GM15510 (cell line): ENCODE measurements around the gene MYO3B.

Experiments used
- POLR2A ChIP-seq: IDR thresholded peaks from 3 replicates; pipeline ENCODE4 v1.6.1; 2011; ENCODE audit warnings: borderline replicate concordance; ENCODE audit not compliant: insufficient read length; ENCODE audit errors: extremely low read depth

The MYO3B gene

DNA sequence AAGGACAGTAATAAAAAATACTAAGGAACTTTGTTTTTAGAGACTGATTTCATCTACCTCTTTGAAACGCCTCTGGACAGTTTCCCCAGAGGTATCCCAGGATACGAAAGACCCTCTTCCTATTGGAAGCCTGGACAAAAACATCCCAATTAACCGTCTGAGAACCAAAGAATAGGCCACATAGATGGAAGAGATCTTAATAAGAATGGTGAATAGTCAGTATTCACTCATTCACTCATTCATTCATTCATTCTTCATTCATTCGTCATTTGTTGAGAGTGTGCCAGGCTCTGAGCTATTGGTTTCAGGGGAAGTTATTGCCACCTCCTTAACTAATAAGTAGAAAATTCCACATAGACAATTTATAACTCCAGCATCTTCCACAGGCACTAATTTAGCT, 464.0 kb downstream of the MYO3B start:
- no peak for TF ChIP-seq POLR2A

DNA sequence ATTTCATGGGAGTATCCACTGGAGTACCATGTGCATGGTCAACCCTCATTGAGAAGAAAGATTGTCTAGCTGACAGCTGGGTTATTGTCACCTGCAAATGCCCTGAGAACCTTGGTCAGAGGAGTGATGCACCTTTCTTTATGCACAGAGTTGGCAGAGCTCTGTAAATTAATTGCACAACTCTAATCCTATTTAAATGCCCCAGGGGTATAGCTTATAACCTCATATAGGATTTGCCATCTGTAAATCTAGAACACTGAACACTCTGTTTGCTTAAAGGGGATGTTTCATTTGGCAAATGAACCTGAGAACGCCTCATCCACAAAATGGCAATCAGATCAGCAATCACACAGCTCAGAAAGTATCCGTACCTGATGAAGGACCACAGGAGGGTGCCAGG, 465.4 kb downstream of the MYO3B start:
- TF ChIP-seq POLR2A: no peak

DNA sequence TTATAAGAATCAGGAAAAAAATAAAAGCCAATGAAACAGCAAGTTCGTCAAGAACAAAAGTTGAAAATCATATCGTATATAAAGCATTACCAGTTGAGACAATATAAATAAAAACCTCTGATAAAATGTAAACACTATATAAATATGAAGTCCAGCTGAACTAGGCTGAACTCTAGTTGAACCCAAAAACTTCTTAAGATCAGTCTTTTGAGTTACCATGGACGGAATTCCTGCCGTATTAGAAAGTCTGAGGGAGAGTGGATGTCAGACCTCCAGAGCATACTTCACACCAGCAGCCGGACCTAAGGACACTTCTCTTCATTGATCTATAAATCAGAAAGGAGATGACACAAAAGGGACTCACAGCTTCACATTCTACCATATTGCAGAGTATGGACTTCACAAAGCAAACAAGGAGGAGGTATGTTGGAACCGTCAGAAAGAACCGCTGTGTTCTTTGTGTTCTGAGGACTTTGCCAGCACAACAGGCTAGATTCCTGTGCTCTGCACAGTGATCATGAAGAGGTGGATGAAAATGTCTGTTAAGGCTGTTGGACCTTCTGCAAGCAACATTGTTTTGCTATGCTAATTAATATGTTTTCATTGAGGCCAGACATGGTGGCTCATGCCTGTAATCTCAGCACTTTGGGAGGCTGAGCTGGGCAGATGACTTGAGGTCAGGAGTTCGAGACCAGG, 469.9 kb downstream of the MYO3B start:
- no peak for TF ChIP-seq POLR2A

GRCh38 chr2:170651624-170652325, 473.8 kb downstream of the MYO3B start:
- no peak for TF ChIP-seq POLR2A

DNA sequence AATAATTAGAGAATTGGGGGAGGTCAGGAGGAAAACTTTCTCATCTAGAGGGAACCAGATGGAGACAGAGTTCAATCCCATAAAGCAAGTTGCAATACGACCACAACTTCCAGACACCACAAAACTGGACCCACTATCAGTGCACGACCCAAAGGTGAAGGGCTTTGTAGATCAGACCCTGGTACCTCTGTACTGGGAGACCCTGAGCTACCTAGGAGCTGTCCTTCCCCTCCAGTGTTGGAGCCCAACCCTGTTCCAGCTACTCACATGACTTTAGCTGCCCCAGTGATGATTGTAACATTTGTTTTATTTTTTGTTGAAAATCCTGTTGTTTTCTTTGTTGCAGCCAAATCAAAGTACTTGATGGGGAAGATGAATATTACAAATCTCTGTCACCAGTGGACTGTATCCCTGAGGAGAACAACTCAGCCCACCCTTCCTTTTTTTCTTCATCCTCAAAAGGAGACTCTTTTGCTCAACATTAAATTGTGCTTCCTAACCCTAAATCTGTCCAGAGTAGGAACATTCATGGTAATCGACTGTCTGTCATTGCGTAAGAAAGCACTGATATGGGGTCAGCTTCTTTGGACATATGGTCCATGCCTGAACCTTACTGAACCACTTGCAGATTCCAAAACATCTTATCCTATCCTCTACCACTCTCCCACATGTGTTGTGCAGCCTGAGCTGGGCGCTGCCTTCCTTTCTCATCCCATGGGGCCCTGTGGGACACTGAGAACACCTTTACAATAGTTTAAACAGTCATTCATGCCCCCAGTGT, 474.9 kb downstream of the MYO3B start:
- no peak for TF ChIP-seq POLR2A

GRCh38 chr2:170656669-170657068, 478.7 kb downstream of the MYO3B start:
- TF ChIP-seq POLR2A: no peak

- no peak for TF ChIP-seq POLR2A
These were observed 482.5 kb downstream of the MYO3B start for GRCh38 chr2:170660409-170660808.

DNA sequence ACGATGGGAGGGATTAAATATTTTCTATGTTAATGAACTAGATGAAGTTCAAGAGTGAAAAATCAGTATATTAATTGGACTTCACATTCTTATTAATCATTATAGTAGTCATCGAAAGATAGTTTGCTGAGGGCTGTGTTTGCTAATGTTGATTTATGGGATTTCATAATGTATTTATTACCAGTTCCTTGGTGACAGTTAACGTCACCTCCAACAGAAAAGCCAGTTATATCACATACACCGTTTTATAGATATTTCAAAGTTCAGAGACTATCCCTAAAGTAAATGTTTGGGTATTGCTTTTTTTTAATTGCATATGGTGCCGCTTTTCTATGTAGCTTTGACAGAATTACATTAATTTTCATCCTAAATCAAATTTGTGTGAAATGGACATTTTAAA, 487.8 kb downstream of the MYO3B start:
- TF ChIP-seq POLR2A: no peak

DNA sequence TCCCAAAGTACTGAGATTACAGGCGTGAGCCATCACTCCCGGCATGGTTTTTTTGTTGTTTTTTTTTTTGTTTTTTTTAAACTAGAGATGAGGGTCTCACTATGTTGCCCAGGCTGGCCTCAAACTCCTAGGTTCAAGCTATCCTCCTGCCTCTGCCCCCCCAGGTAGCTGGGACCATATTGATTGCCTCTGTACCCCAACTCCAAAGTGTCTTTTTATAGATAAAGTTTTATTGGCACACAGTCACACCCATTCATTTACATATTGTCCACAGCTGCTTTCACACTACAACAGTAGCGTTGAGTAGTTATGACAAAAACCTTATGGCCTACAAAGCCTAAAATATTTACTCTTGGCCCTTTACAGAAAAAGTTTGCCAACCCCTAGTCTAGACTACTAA, 492.0 kb downstream of the MYO3B start:
- no peak for TF ChIP-seq POLR2A

DNA sequence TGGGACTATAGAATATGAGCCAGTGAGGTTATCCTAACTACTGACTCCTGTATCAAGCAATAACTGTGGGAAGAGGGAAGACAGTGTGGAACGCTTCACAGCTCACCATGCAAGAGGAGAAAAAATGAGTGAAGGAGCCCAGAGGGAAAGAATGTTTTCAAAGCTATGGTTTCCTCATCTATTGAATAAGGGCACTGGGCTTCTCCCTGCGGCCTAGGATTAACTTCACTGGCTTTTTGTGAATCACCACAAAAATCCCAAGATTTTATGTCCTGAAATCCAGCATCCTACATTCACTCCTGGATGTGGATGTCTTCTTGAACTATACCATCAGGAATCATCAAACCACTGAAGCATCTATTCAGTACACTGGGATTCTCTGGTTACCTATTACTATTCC, 492.7 kb downstream of the MYO3B start:
- TF ChIP-seq POLR2A: no peak

- no peak for TF ChIP-seq POLR2A
These were observed 493.1 kb downstream of the MYO3B start for GRCh38 chr2:170671079-170671478.

- TF ChIP-seq POLR2A: no peak
These were observed 497.8 kb downstream of the MYO3B start for GRCh38 chr2:170675701-170676100.

DNA sequence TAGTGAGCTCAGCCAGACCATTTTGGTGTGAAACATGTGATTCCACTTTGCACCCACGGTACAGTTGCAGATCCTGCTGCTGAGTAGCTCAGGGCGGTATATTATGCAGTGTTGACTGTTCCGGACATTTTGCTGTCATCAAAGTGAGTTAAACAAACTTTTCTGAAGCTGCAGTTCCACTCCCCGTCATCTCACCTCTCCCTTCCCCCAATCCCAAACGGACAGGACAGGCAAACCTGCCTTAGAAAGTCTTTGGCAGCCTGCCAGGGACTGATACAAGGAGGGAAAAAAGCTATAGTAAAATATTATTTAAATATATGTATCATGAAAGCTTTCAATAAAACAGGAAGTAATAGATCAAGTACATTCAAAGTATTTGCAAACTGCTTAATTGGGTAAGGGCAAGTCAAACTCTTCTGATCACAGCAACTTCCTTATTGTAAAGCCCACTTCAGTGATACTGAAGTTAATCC, 501.7 kb downstream of the MYO3B start:
- no peak for TF ChIP-seq POLR2A

DNA sequence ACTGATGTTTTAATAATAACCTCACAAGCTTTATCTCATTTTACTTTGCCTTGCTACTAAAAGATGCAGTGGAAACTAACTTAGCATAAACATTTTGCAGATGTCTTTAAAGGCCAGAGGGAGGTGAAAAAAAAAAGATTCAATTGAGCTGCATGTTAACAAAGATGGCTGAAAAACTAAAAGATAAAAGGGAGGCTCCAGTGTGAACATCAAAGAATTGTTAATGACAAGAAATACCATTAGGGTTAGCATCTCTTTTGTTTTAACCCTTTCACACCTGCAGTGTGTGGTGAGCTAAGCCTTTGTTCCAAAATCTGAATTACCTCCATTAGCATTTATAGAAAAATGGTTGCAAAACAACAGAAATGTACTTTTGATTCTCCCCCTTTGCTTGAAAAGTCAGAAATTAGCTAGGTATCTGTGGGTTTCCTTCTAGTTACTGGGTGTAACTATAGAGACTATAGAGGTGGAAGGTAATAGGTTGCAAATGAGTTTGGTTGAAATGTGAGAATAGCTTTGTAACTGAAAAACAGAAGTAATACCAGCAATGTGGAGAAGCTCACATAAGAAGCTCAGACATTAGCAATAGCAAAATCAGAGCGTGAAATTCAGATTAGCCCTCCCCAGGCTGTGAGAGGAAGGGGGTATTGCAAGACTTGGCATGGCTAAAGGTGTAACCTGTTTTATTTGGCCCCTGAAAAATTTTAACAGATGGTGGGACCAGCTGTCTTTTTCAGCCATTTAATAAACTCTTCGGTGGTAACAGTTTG, 502.4 kb downstream of the MYO3B start:
- no peak for TF ChIP-seq POLR2A

DNA sequence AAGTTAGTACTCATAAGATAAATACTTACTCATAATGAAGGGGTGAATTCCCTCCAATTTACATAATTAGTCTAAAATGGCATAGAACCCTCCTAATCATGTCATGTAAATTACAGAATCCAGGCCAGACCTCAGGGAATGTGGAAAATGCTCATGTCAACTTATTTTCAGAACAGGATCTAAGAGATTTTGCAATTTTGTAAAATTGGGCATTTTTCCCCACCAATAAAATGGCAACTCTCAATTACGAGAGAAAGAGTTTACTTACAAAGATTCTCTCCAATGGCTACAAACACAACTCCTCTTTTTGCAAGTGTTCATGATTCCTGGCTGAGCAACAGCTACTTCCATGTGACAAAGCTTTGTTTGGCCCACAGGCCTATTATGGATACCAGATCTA, 503.4 kb downstream of the MYO3B start:
- no peak for TF ChIP-seq POLR2A

DNA sequence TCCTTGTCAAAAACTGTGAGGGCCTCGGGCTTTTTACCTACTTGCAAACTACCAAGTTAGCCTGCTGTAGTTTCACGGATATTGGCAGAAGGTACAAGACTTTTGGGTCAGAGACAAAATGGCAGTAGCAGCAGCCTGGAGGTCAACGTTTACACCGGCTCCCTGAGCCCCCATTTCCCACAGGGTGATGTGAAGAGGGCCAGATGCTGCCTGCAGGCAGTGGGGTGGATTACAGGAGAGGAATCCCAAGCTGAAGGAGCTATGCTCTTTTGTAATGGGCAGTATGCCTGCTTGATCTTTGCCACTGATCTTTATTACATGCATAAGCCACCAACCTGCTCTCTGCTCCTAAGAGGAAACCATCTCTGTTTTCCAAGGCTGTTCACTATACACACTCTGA, 507.6 kb downstream of the MYO3B start:
- no peak for TF ChIP-seq POLR2A

DNA sequence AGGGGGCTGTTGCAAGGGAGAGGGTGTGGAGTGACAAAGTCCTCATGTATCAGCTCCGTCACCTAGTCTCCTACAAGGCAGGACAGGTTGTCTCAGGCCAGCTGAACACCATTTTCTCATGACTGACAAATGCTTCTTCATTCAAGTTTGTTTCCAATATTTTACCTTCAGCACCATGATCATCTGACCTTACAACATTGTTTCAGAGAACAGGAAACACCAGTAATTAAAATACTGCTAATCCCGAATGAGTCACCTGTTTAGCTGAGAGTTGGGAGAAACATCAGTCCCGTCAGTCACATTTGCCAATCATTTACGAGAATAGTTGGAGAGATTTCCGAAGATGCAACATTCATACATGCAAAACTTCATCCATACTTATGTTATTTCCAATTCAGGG, 511.5 kb downstream of the MYO3B start:
- TF ChIP-seq POLR2A: no peak
